ENCODE data around the gene VRK3. TPM values are rescaled to one million over a fixed set of nuclear protein-coding genes. Genes with fewer than 3 reads are reported as not detected.
"Not testable (repeated sequence)": the region's sequence is repeated elsewhere in the genome, so short reads cannot be mapped to it uniquely, and the experiment has no call there.

Gene VRK3
- total RNA-seq, 2 experiments from 2014 or later = 81.2 to 82.1 TPM

- H3K4me3 Mint-ChIP-seq = no peak overlapping the region
- H3K4me1 Mint-ChIP-seq = peaks cover 14% of the 10 kb centered on the region
- DNase-seq (no peak), ATAC-seq (ENCODE audit: low read depth) (no peak)
- no peak overlapping the region for H3K27ac Mint-ChIP-seq
- POLR2A ChIA-PET = no interaction called here
- H3K9me3 Mint-ChIP-seq = no peaks in the 10 kb centered on the region
- peaks cover 18% of the 10 kb centered on the region for H3K27me3 Mint-ChIP-seq
- H3K36me3 Mint-ChIP-seq = no peaks in the 10 kb centered on the region
Measured at GRCh38 chr19:49954092-49954829, 70.9 kb downstream of the VRK3 start.

- POLR2A ChIA-PET = no interaction called here
- ATAC-seq (ENCODE audit: low read depth) (no peak), DNase-seq (no peak)
- Mint-ChIP-seq H3K4me3 (no peak overlapping the region), H3K36me3 (no peaks in the 10 kb centered on the region), H3K27ac (no peak overlapping the region), H3K9me3 (no peaks in the 10 kb centered on the region), H3K27me3 (peaks cover 18% of the 10 kb centered on the region), H3K4me1 (peaks cover 14% of the 10 kb centered on the region)
Measured at GRCh38 chr19:49953416-49953815, 71.8 kb downstream of the VRK3 start.

GRCh38 chr19:49952906-49953305 is 72.3 kb downstream of the VRK3 start:
- no peaks in the 10 kb centered on the region for H3K36me3 Mint-ChIP-seq
- POLR2A ChIA-PET = no interaction called here
- no peaks in the 10 kb centered on the region for H3K9me3 Mint-ChIP-seq
- no peak overlapping the region for H3K27ac Mint-ChIP-seq
- no peak for ATAC-seq (ENCODE audit: low read depth)
- peaks cover 18% of the 10 kb centered on the region for H3K27me3 Mint-ChIP-seq
- H3K4me3 Mint-ChIP-seq = no peak overlapping the region
- DNase-seq = no peak
- peaks cover 14% of the 10 kb centered on the region for H3K4me1 Mint-ChIP-seq

- no peaks in the 10 kb centered on the region for H3K36me3 Mint-ChIP-seq
- no peak for DNase-seq
- ATAC-seq (ENCODE audit: low read depth) = no peak
- no peak overlapping the region for H3K27ac Mint-ChIP-seq
- no peak overlapping the region for H3K4me3 Mint-ChIP-seq
- no peaks in the 10 kb centered on the region for H3K9me3 Mint-ChIP-seq
- POLR2A ChIA-PET = no interaction called here
- H3K27me3 Mint-ChIP-seq = peaks cover 18% of the 10 kb centered on the region
- peaks cover 14% of the 10 kb centered on the region for H3K4me1 Mint-ChIP-seq
Measured at GRCh38 chr19:49952479-49952836, 72.7 kb downstream of the VRK3 start.

GRCh38 chr19:49951806-49952478 is 73.2 kb downstream of the VRK3 start:
- ATAC-seq (ENCODE audit: low read depth) (no peak), DNase-seq (no peak)
- POLR2A ChIA-PET = no interaction called here
- H3K27me3 Mint-ChIP-seq = peaks cover 18% of the 10 kb centered on the region
- no peak overlapping the region for H3K4me3 Mint-ChIP-seq
- no peaks in the 10 kb centered on the region for H3K36me3 Mint-ChIP-seq
- H3K4me1 Mint-ChIP-seq = peaks cover 14% of the 10 kb centered on the region
- H3K9me3 Mint-ChIP-seq = no peaks in the 10 kb centered on the region
- H3K27ac Mint-ChIP-seq = no peak overlapping the region

GRCh38 chr19:49950956-49951526 is 74.1 kb downstream of the VRK3 start:
- POLR2A ChIA-PET = no interaction called here
- no peaks in the 10 kb centered on the region for H3K36me3 Mint-ChIP-seq
- H3K4me1 Mint-ChIP-seq = peaks cover 14% of the 10 kb centered on the region
- no peak overlapping the region for H3K4me3 Mint-ChIP-seq
- no peak overlapping the region for H3K27ac Mint-ChIP-seq
- DNase-seq (no peak), ATAC-seq (ENCODE audit: low read depth) (no peak)
- H3K27me3 Mint-ChIP-seq = peaks cover 18% of the 10 kb centered on the region
- no peaks in the 10 kb centered on the region for H3K9me3 Mint-ChIP-seq

- no peak for ATAC-seq (ENCODE audit: low read depth)
- no peaks in the 10 kb centered on the region for H3K9me3 Mint-ChIP-seq
- no peak overlapping the region for H3K27ac Mint-ChIP-seq
- peaks cover 18% of the 10 kb centered on the region for H3K27me3 Mint-ChIP-seq
- H3K36me3 Mint-ChIP-seq = no peaks in the 10 kb centered on the region
- peaks cover 14% of the 10 kb centered on the region for H3K4me1 Mint-ChIP-seq
- no peak for DNase-seq
- no peak overlapping the region for H3K4me3 Mint-ChIP-seq
- POLR2A ChIA-PET = no interaction called here
Measured at GRCh38 chr19:49950590-49950948, 74.6 kb downstream of the VRK3 start.

- peaks cover 15% of the 10 kb centered on the region for H3K27me3 Mint-ChIP-seq
- H3K9me3 Mint-ChIP-seq = no peaks in the 10 kb centered on the region
- POLR2A ChIA-PET = interaction anchor here (0.6 kb wide), 1 partner anchor 1184 kb away, joined by 5 read pairs; no protein-coding TSS in a partner anchor
- peaks cover 14% of the 10 kb centered on the region for H3K4me1 Mint-ChIP-seq
- H3K36me3 Mint-ChIP-seq = no peaks in the 10 kb centered on the region
- DNase-seq = no peak
- no peak overlapping the region for H3K27ac Mint-ChIP-seq
- no peak for ATAC-seq (ENCODE audit: low read depth)
- no peak overlapping the region for H3K4me3 Mint-ChIP-seq
Measured at GRCh38 chr19:49949742-49950589, 75.2 kb downstream of the VRK3 start.

- POLR2A ChIA-PET = no interaction called here
Measured at GRCh38 chr19:49946415-49946814, 78.8 kb downstream of the VRK3 start.

GRCh38 chr19:49944567-49944966 is 80.6 kb downstream of the VRK3 start:
- ATAC-seq (ENCODE audit: low read depth); DNase-seq; H3K9me3 Mint-ChIP-seq; H3K36me3 Mint-ChIP-seq; H3K4me3 Mint-ChIP-seq; H3K27ac Mint-ChIP-seq; POLR2A ChIA-PET: not testable (repeated sequence)
- peaks cover 12% of the 10 kb centered on the region for H3K4me1 Mint-ChIP-seq
- peaks cover 17% of the 10 kb centered on the region for H3K27me3 Mint-ChIP-seq

More at GRCh38 chr19:49946415-49946814, 78.8 kb downstream of the VRK3 start:
- Mint-ChIP-seq H3K27me3 (peaks cover 17% of the 10 kb centered on the region), H3K27ac (no peak overlapping the region), H3K9me3 (no peaks in the 10 kb centered on the region), H3K4me1 (no peaks in the 10 kb centered on the region), H3K36me3 (no peaks in the 10 kb centered on the region), H3K4me3 (no peak overlapping the region)
- DNase-seq = no peak
- no peak for ATAC-seq (ENCODE audit: low read depth)

- POLR2A ChIA-PET = no interaction called here
- peaks cover 26% of the 10 kb centered on the region for H3K27me3 Mint-ChIP-seq
- DNase-seq (no peak), ATAC-seq (ENCODE audit: low read depth) (peak; percentile 72)
- no peaks in the 10 kb centered on the region for H3K9me3 Mint-ChIP-seq
- peak overlapping the region; percentile 14 for H3K4me3 Mint-ChIP-seq
- H3K4me1 Mint-ChIP-seq = peaks cover 12% of the 10 kb centered on the region
- H3K27ac Mint-ChIP-seq = peak overlapping the region; percentile 72
- no peaks in the 10 kb centered on the region for H3K36me3 Mint-ChIP-seq
Measured at GRCh38 chr19:49940482-49940791, 84.7 kb downstream of the VRK3 start.

- no peaks in the 10 kb centered on the region for H3K36me3 Mint-ChIP-seq
- H3K27ac Mint-ChIP-seq = peak overlapping the region; percentile 72
- POLR2A ChIA-PET = interaction anchor here (0.7 kb wide), 1 partner anchor 741 kb away, joined by 3 read pairs; no protein-coding TSS in a partner anchor
- DNase-seq = no peak
- H3K4me1 Mint-ChIP-seq = peaks cover 12% of the 10 kb centered on the region
- H3K27me3 Mint-ChIP-seq = peaks cover 27% of the 10 kb centered on the region
- no peaks in the 10 kb centered on the region for H3K9me3 Mint-ChIP-seq
- no peak for ATAC-seq (ENCODE audit: low read depth)
- H3K4me3 Mint-ChIP-seq = no peak overlapping the region
Measured at GRCh38 chr19:49939721-49940481, 85.3 kb downstream of the VRK3 start.

GRCh38 chr19:49938662-49939061 is 86.5 kb downstream of the VRK3 start:
- peaks cover 14% of the 10 kb centered on the region for H3K4me1 Mint-ChIP-seq
- peaks cover 27% of the 10 kb centered on the region for H3K27me3 Mint-ChIP-seq
- no peaks in the 10 kb centered on the region for H3K9me3 Mint-ChIP-seq
- no peak for ATAC-seq (ENCODE audit: low read depth)
- peaks cover 1% of the 10 kb centered on the region for H3K36me3 Mint-ChIP-seq
- H3K27ac Mint-ChIP-seq = no peak overlapping the region
- no peak for DNase-seq
- H3K4me3 Mint-ChIP-seq = no peak overlapping the region
- POLR2A ChIA-PET = interaction anchor here (0.6 to 0.8 kb wide), 3 partner anchors 25 to 437 kb away, joined by 3 to 4 read pairs (median 4); partner anchors contain the start of gene NR1H2
